GM18505 (cell line): ENCODE measurements around the gene CCDC110.

Experiments used
- ATAC-seq: cut with Tn5 transposase; IDR thresholded peaks from one replicate; pipeline ENCODE4 v1.9.1; 2021; ENCODE audit not compliant: unreplicated experiment
- POLR2A ChIP-seq: IDR thresholded peaks from 4 replicates; pipeline ENCODE4 v1.6.1; 2011; ENCODE audit warnings: borderline replicate concordance; ENCODE audit not compliant: insufficient read depth, insufficient read length; ENCODE audit errors: extremely low read depth

CCDC110 gene

DNA sequence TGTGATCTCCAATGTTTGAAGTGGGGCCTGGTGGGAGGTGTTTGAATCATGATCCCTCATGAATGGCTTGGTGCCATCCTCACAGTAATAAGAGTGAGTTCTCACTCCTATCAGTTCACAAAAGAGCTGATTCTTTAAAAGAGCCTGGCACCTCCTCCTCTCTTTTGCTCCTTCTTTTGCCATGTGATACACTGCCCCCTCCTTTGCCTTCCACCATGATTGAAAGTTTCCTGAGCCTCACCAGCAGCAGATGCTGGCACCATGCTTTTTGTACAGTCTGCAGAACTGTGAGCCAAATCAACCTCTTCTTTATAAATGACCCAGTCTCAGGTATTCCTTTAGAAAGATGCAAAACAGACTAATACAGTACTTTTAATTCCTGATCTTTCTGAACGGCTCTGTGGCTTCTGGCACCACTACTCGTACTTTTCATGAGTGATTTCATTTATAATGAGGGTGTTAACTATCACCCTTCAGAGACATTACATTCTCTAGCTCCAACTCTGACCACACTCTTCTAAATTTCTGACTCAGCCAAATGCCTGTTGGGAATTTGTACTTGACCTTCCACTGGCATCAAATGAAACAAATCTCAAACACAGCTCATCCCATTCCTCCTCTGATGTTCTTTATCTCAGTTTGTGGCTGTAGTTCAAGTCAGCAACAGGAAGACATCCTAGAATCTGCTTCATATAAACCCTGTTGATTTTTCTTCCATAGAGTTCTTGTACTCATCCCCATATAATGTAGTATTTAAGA lies 50.0 kb downstream of the CCDC110 start:
- ATAC-seq = no peak
- TF ChIP-seq POLR2A = no peak

DNA sequence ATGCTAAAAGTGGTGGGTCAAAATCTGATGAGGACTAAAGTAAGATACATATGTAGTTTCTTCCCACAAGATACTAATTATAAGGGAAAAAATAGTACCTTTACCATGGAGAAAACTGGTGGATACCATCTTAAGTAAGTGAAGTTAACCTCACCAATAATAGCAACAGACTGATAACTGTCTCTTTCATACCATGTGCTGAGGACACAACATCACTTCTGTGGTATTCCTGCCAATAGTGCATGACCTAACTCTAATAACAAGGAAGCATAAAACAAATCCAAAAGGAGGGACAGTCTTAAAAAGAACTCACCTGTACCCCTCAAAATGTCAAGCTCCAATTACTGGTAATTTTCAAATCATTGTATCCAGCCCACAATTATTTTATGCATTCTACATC lies 54.6 kb downstream of the CCDC110 start:
- ATAC-seq = no peak
- TF ChIP-seq POLR2A = no peak

DNA sequence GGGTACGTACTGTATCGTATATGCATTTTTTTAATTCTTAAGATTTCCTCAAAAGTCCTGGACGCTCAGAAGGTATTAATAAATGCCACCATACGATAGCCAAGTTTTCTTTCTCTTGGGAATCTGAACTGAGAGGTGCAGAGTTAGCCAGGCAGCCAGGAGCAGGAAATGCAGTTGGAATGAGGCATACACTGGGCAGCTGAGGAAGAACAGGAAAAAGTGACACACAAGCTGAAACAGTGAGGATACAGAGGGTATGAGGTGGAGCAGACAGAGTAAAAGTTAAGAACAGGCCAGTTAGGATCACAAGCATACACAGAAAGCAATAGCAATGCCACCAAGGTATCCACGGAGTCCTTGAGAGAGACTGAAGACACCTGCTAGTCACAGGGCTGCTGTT lies 59.1 kb downstream of the CCDC110 start:
- no peak for TF ChIP-seq POLR2A
- ATAC-seq = no peak

DNA sequence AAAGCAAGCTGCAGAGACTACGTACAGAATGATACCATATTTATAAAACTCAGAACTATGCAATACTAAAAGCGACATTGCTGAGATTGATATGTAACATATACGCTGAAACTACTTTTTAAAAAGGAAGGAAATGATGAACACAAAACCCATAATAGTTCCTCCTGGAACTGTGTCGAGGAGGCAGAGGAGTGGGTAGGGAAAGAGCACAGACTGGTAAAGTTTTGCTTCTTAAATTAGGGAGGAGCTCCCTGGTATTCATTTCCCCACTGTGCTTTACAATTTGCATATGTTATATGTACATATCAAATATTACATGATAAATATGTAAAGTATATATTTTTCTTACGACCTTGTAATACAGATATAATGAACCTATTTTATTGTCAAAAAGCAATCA lies 59.7 kb downstream of the CCDC110 start:
- no peak for TF ChIP-seq POLR2A
- no peak for ATAC-seq

DNA sequence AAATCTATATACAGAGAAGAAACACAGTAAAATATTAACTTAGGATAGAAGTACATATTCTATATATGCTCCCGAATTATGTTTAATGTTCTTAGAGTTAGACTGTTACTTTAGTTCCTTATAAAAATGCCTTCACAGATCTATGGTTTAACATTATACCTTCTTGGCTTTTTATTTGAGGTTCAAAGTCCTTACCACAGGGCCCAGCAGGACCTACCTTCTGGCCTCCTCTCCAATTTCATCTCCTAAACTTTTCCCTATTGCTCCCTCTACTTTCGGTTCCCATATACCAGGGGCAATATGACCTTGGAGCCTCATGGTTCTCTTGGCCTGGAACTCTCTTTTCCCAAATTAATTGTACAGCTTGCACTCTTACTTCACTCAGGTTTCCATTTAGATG lies 63.1 kb downstream of the CCDC110 start:
- TF ChIP-seq POLR2A = no peak
- no peak for ATAC-seq

DNA sequence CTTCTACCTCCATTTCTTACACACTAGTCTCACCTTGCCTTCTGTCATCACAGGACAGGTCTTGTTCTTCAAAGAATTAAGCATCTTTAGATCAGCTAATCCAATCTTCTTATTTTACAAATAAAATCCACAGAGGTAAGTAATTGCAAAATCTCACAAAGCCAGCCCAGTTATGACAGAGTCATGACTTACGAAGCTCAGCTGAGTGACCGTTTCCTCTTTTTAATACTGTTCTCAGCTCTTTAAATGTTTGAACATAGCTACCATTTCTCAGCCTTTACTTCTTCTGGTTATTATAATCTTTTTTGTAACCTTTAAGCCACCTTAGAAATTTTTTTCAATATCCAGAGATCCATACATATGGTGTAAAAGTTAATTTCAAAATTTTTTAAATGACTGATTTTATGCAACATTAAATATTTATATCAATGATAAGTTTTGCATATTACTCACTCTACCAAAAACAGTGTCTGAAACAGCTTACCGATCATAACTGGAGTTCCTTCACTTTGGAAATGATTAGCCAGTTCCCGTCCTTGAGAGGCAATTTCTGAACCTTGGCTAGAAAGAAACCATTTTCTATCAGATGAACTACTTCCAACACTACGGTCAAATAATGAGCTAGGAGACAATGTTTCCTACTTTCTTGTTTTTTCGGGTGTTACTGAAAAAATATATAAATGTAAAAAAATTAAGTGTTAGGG lies 66.1 kb downstream of the CCDC110 start:
- ATAC-seq = peak; percentile 66
- TF ChIP-seq POLR2A = no peak

DNA sequence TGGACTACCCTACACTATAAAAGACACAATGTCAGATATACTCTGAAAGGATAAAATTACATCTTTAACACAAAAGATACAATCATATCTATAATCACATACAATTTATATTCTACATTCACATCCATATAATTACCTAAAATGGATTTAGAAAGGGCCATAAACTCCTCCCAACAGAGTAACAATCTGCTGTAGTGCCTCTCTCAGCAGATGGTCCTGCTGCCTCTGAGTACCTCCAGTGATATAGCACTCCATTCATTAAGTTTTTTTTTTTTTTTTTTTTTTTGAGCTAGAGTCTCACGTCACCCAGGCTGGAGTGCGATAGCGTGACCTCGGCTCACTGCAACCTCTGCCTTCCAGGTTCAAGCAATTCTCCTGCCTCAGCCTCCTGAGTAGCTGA lies 67.5 kb downstream of the CCDC110 start:
- ATAC-seq = no peak

DNA sequence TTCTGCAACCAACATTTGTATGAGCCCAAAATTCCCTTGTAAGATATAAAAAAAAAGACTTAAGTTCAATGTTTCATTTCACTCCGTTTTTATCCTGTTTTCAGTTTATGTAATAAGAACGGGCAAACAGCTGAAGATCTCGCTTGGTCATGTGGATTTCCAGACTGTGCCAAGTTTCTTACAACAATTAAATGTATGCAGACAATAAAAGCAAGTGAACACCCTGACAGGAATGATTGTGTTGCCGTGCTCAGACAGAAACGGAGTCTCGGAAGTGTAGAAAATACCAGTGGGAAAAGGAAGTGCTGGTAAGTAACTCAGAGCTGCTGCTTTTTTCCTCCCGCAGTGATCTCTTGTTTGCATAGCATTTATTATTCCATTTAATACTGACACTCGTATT lies 72.1 kb downstream of the CCDC110 start:
- TF ChIP-seq POLR2A = no peak
- ATAC-seq = no peak

More for the DNA sequence above, 67.5 kb downstream of the CCDC110 start:
- no peak for TF ChIP-seq POLR2A

DNA sequence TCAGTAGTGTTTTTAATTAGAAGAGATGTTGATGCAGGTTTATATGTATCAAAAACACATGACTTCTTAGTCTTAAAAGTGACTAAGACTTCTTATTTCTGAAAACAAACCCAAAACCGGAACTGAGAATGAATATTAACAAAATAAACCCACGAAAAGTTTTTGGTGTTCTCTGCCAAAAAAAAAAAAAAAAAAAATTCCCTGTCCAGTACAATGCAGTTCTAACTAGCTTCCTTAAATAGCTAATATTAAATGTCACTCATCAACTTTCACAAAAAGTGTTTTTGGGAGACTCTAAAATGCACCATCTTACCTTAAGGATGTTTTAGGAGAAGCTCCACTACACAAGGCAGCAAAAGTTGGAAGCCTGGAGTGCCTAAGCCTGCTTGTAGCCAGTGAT lies 72.9 kb downstream of the CCDC110 start:
- TF ChIP-seq POLR2A = peak; percentile 25
- no peak for ATAC-seq

DNA sequence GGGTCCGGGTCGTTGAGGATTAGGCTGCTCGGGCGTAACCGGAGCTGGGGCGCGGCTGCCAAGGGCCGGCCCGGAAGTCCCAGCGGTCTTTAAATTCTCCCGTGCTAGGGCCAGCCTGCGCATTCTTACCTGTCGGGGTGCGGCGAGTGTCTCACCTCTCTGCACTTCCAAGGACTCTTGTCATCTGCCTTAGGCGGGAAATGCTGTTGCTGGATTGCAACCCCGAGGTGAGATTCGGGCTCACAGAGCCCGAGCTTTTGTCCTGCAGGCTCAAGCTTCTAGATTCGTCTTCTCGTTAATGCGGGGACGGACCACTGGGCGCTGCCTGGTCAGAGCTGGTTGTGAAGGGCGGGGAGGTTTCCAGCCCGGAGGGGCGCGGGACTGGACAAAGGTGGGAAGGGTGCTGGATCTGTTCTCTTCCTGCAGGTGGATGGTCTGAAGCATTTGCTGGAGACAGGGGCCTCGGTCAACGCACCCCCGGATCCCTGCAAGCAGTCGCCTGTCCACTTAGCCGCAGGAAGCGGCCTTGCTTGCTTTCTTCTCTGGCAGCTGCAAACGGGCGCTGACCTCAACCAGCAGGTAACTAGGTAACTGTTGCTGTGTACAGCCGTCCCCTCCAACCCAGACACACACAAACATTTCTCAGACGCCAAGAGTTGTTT lies 74.7 kb downstream of the CCDC110 start, which contains the start of gene ANKRD37:
Gene ANKRD37 (plus strand): TSS at position 118 of the 662 bp plus-strand sequence. CDS start 83 bp downstream, at position 201.
- peak; percentile 82 for TF ChIP-seq POLR2A
- ATAC-seq = peak; percentile 8

DNA sequence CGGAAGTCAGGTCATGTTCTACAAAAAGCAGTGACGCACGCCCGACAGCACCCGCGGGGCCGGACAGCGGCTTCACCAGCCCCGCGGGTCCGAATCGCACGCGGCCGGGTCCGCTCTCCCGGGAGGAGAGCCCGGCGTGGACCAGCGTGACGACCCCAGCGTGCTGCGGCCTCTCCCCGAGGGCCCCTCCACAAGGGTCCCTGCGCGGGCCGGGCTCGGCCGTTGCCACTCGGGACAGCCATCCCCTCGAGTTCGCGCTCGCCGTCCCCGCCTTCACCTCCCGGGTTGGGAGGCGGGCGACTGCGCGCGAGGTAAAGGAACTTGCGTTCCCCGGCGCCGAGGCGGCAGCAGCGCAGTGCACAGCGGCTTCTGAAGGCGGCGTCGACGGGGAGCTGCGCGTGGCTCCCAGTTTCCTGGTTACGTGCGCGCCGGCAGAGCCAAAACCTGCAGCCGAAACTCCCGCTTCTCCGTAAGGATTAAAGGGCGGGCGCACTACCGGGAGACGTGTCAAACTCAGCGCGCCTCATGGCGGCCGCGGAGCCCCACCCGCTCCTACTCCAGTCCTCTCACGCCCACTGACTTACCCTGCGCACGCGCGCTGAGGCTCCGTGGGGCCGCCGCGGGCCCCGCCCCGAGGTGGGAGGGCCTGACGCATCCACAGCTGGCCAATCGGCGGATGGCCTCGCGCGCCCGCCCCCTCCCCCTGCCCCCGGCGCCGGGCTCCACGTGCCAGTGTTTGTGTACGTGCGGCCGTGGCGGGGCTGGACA lies 75.4 kb downstream of the CCDC110 start:
- peak; percentile 77 for ATAC-seq
- TF ChIP-seq POLR2A = peak; percentile 70

DNA sequence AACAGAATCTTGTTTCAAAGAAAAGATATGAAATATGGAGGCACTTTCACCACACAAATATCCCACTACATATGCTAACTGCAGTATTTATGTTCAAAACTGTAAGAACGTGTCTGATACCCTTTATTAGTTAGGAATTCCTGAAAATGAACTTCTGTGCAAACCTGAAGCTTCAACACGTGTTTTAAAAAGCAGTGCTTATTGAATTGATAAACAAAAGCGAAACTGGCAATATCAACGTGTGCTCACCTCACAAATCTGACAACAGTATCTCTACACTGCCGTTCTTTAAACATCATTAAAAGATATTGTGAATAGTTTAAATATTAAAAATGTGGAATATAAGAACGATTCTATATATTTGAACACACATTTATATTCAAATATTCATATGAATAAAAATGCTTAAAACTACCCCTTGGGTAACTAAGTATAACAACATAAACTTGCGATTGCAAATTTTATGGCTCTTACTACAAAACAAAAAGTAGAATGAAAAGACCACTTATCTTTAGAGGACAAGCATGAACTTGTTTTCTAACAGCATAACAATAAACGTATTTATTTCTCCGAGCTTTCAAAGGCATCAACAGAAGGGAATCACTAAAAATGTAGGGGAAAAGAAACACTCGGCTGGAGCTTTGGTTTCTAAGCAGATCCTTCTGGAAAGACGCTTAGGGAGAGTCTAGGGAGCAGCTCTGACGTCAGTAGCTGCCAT lies 76.1 kb downstream of the CCDC110 start, which contains the start of gene LRP2BP:
Gene LRP2BP (minus strand): TSS at position 687 of the 718 bp plus-strand sequence. CDS start 17,738 bp downstream, outside the sequence.
- no peak for ATAC-seq
- TF ChIP-seq POLR2A = no peak
